HFFc6 (cell line): ENCODE data around the gene SDF4. TPM values are rescaled to one million over a fixed set of nuclear protein-coding genes. Genes with fewer than 3 reads are reported as not detected.

Experiments used
- DNase-seq: peaks from one replicate; pipeline ENCODE4 v3.0.0-alpha.2; 2018
- H3K27ac Mint-ChIP-seq: 2 replicates; pipeline ENCODE4 v1.8.0; 2020; ENCODE audit warnings: mild to moderate bottlenecking, mixed read lengths
- H3K27me3 Mint-ChIP-seq: 2 replicates; pipeline ENCODE4 v1.8.0; 2021; ENCODE audit warnings: mild to moderate bottlenecking, moderate library complexity, mixed read lengths; ENCODE audit not compliant: insufficient read depth
- H3K36me3 Mint-ChIP-seq: 2 replicates; pipeline ENCODE4 v1.8.0; 2021; ENCODE audit warnings: low read depth, mixed read lengths
- H3K4me1 Mint-ChIP-seq: 2 replicates; pipeline ENCODE4 v1.8.0; 2020; ENCODE audit warnings: low read depth, mixed read lengths
- H3K4me3 Mint-ChIP-seq: 2 replicates; pipeline ENCODE4 v1.8.0; 2020; ENCODE audit warnings: mild to moderate bottlenecking, moderate library complexity, mixed read lengths
- H3K9me3 Mint-ChIP-seq: 2 replicates; pipeline ENCODE4 v1.8.0; 2020; ENCODE audit warnings: mild to moderate bottlenecking, mixed read lengths
- total RNA-seq, 6 experiments: library from RNA; stranded (reverse); fragmentation: NEBNext Ultra II Directional; extraction: Animal tissue kit (Norgen Biotek cat#: 25700); gene quantifications; 2 replicates in 1 of 6; 3 replicates in 5 of 6; pipeline ENCODE4 v1.2.3, GENCODE V29; 2021
- TF ChIP-seq, protein P1 (sequence below): fragments of 200-600 bp; sonication (generic); IDR thresholded peaks from 2 replicates; pipeline ENCODE4 v1.5.0; 2021; ENCODE audit warnings: antibody characterized with exemption, mild to moderate bottlenecking

SDF4 gene
- total RNA-seq, 6 experiments from 2014 or later: 182 to 231 (median 196) TPM

DNA sequence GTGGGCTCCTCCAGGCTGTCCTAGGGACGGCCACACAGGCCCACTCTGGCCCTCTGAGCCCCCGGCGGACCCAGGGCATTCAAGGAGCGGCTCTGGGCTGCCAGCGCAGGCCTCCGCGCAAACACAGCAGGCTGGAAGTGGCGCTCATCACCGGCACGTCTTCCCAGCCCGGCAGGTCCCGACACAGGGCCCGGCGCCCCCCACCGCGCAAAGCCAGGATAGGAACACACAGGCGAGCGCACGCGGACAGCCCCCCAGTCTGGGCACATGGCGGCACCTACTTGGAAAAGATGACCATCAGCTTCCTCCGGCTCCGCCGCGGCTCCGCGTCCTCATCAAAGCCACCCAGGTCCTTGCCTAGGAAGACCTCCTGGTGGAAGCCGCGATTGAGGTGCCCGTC, 3.6 kb downstream of the SDF4 start:
- TF ChIP-seq, protein P1, sequence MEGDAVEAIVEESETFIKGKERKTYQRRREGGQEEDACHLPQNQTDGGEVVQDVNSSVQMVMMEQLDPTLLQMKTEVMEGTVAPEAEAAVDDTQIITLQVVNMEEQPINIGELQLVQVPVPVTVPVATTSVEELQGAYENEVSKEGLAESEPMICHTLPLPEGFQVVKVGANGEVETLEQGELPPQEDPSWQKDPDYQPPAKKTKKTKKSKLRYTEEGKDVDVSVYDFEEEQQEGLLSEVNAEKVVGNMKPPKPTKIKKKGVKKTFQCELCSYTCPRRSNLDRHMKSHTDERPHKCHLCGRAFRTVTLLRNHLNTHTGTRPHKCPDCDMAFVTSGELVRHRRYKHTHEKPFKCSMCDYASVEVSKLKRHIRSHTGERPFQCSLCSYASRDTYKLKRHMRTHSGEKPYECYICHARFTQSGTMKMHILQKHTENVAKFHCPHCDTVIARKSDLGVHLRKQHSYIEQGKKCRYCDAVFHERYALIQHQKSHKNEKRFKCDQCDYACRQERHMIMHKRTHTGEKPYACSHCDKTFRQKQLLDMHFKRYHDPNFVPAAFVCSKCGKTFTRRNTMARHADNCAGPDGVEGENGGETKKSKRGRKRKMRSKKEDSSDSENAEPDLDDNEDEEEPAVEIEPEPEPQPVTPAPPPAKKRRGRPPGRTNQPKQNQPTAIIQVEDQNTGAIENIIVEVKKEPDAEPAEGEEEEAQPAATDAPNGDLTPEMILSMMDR: no peak
- DNase-seq: no peak
- Mint-ChIP-seq H3K27ac (no peak overlapping the region), H3K36me3 (peaks cover 27% of the 10 kb centered on the region), H3K9me3 (no peaks in the 10 kb centered on the region), H3K4me3 (no peak overlapping the region), H3K4me1 (peaks cover 14% of the 10 kb centered on the region), H3K27me3 (peaks cover 4% of the 10 kb centered on the region; the same call in 1 of the 2 replicates)

DNA sequence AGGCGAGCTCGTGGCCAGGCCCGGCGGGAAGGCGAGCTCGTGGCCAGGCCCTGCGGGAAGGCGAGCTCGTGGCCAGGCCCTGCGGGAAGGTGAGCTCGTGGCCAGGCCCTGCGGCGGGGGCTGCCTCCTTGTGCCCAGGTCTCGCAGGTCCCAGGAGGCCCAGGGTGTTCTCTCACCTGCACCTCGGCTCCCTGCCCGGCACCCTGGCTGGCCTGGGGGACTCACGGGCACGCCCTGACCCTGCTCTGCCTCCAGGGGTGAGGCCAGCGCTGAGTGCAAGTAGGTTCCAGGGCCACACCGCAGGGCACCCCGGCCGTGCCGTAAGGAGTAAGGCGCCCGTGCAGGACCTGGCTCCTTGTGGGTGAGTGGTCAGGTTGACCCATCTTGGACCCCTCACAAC, 4.4 kb downstream of the SDF4 start:
- peaks cover 32% of the 10 kb centered on the region for H3K36me3 Mint-ChIP-seq
- TF ChIP-seq, protein P1: no peak
- H3K4me3 Mint-ChIP-seq: no peak overlapping the region
- no peaks in the 10 kb centered on the region for H3K9me3 Mint-ChIP-seq
- peaks cover 14% of the 10 kb centered on the region for H3K4me1 Mint-ChIP-seq
- no peak for DNase-seq
- H3K27ac Mint-ChIP-seq: no peak overlapping the region
- H3K27me3 Mint-ChIP-seq: peaks cover 4% of the 10 kb centered on the region; the same call in 1 of the 2 replicates

DNA sequence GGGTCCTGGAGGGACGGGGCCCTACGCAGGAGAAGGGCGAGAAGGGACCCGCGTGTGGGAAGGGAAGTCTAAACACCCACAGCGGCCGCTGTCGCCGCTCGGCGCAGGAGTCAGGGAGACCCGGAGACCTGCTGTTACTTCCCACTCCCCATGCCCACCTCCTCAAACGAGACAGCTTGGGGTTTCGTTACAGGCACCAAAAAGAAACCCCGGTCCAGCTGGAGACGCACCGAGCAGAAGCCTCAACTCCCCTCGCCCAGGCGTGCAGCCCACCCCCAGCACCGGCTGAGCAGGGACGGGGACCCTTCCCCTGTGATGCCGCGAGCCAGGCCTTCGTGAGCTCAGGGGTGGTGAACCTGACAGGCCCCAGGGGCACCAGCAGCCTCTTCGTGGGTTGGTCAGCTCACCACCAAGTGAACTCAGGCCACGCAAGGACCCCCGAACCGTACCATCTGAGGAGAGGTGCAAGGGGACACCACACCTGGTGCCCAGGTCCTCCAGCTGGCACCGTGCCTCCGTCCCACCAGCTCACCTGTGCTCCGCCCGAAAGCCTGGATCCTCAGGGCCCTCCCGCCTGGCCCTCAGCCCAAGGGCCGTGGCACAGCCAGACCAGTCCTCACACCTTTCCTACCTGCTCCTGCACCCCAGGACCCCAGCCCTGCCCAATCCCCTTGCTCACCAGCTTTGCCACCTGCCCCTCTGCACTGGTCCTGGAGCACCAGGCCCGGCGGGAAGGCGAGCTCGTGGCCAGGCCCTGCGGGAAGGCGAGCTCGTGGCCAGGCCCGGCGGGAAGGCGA, 5.0 kb downstream of the SDF4 start:
- H3K27ac Mint-ChIP-seq: no peak overlapping the region
- peaks cover 4% of the 10 kb centered on the region; the same call in 1 of the 2 replicates for H3K27me3 Mint-ChIP-seq
- peaks cover 14% of the 10 kb centered on the region for H3K4me1 Mint-ChIP-seq
- no peak for DNase-seq
- H3K36me3 Mint-ChIP-seq: peaks cover 32% of the 10 kb centered on the region
- H3K9me3 Mint-ChIP-seq: no peaks in the 10 kb centered on the region
- TF ChIP-seq, protein P1: no peak
- H3K4me3 Mint-ChIP-seq: no peak overlapping the region

DNA sequence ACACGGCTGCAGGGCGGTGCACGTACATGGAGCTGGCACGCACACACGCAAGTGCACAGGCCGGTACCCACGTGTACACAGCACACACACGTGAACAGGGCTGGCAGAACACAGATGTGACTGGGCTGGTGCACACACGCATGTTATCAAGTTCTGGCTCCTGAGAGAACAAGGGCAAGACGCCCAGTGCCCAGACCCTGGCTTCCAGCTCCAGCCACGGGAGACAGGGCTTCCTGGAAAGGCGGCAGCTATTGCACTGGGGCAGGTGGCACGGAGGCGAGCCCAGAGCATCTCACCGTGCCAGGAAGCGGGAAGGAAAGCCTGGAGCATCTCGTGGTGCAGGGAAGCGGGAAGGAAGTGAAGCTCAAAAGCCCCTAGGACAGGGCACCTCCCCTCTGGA, 5.9 kb downstream of the SDF4 start:
- H3K27ac Mint-ChIP-seq: no peak overlapping the region

DNA sequence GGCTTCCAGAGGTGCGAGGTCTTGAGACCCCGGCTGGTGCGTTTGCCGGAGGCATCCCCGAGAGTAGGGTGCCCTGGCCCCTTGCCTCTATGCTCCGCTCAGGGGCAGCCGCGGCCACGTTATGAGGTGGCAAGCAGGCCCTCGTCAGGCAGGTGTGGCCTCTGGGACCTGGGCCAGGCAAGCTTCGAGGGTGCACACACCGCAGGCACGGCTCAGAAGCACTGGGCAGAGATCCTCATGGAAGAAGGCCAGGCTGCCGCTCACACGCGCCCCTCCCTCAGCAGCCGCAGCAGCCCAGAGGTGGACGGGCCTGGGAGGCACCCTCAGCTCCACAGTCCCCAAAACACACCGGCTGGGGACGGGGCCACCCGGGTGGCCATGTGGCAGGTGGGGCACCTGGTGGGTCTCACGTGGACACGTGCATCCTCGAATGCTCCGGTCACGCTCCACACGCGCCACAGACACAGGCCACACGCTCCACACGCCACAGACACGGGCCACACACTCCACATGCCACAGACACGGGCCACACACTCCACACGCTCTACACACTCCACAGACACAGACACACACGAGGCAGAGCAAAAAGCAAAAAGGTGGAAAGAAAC, 6.5 kb downstream of the SDF4 start:
- Mint-ChIP-seq H3K4me3 (no peak overlapping the region), H3K9me3 (no peaks in the 10 kb centered on the region), H3K27ac (no peak overlapping the region), H3K27me3 (0 out of 2 replicates have a peak, but pooled peaks cover 1% of the 10 kb centered on the region), H3K36me3 (peaks cover 33% of the 10 kb centered on the region), H3K4me1 (peaks cover 7% of the 10 kb centered on the region)
- TF ChIP-seq, protein P1: no peak
- DNase-seq: no peak

More for the DNA sequence above, 5.9 kb downstream of the SDF4 start:
- Mint-ChIP-seq H3K36me3 (peaks cover 32% of the 10 kb centered on the region), H3K9me3 (no peaks in the 10 kb centered on the region), H3K4me3 (no peak overlapping the region), H3K4me1 (peaks cover 12% of the 10 kb centered on the region), H3K27me3 (peaks cover 4% of the 10 kb centered on the region; the same call in 1 of the 2 replicates)
- no peak for DNase-seq
- TF ChIP-seq, protein P1: no peak
